Fibroblast of peridontal ligament (primary cell): ENCODE measurements around the gene TIMELESS.
A peak's percentile ranks its signal among the peaks of the same experiment; 100 is the strongest.
"Not testable (repeated sequence)": the region's sequence is repeated elsewhere in the genome, so short reads cannot be mapped to it uniquely, and the experiment has no call there.

ENCODE experiments used
- DNase-seq: peaks from one replicate; pipeline ENCODE4 v3.0.0-alpha.2; 2010; ENCODE audit errors: extremely low read depth

Gene TIMELESS

DNA sequence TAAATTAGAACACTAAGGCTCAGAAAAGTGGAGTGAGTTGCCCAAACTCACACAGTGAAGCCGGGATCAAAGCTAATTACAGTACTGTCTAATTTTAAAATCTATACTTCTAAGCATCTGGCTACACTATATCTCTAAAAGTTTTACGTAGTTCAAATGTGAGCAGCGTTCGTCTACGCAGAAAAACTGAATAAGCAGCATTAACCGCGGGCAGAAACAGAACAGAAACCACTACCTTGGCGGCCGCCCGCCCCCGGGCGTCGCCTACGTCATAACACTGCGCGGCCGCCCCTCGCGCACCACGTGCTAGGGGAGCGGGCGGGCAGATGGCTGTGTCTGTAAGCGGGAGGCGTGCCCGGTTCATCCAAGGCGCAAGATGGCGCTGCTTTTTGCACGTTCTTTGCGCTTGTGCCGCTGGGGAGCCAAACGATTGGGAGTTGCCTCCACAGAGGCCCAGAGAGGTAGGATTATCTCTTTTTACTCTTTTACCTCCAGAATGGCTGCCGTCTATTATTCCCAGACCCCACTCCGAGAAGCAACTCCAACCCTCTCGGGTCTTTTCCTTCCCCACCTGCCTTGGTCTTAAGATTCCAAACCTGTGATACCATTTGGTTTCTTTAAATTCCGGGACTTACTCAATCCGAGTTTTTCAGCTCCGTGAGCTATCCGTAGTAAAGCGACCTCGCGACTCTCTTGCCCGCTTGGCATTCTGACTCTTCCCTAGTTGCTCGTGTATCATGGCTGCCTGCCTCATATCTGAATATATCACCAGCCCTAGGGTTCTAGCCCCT, 19.2 kb upstream of the TIMELESS start, which contains the start of gene SPRYD4:
Gene SPRYD4, plus strand, starts transcription at position 363 of the 791 bp plus-strand sequence. Its CDS starts 14 bp downstream, at position 377.
- DNase-seq: peak; percentile 89

DNA sequence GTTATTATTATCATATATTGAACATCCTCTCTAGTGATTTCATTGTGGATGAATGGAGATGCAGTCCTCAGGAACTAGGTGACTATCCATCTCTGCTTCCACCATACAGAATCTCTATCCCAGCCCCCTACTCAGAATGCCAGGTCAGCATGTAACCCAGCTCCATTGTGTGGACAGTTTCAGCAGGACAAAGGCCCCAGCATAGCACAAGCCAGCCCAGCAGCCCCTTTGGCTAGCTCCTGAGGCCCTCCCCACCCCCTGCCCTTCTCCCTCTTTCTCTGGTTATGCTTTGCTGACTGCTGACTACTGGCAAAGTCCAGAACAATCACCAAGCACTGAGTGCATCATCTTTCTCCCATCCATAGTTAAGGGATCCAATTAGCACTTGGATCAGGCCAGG, 13.3 kb upstream of the TIMELESS start:
- DNase-seq: no peak

DNA sequence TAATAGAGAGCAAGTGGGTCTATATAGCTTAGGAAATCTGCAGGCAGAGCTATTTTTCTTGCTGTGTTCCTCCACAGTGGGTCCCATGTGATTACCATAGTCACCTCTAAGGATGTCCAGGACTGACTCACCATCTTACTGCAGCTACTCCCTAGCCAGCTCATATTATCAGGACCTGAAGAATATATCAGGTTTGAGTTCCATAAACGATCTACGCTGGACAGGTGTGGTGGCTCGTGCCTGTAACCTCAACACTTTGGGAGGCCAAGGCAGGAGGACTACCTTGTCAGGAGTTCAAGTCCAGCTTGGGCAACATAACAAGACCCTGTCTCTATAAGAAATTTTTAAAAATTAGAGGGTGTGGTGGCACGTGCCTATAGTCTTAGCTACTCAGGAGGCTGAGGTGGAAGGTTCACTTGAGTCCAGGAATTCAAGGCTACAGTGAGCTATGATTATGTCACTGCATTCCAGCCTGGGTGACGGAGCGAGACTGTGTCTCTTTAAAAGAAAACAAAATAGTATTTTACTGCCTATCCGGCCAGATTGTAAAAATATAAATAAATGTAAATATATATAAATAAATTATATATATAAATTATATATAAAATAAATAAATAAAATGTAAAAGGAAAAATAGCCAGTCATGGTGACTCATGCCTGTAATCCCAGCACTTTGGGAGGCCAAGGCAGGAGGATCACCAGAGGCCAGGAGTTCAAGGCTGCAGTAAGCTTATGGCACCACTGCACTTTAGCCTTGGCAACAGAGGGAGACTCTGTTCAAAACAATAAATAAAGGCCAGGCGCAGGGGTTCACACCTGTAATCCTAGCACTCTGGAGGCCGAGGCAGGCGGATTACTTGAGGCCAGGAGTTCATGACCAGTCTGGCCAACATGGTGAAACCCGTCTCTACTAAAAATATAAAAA, 12.3 kb upstream of the TIMELESS start:
- DNase-seq: no peak

DNA sequence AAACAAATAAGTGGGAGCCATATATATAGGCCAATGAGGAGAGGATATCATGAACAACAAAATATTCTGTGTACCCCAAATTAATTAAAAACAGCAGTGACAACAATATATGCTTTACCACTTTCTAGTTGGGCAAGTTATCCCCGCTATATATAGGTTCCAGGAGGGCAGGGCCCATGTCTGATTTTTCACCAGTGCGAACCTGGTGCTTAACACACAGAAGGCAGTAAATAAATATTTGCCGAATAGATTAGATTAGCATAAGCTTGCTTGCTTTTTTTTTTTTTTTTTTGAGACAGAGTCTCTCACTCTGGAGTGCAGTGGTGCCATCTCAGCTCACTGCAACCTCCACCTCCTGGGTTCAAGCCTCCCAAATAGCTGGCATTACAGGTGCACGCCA, 8.6 kb upstream of the TIMELESS start:
- no peak for DNase-seq

DNA sequence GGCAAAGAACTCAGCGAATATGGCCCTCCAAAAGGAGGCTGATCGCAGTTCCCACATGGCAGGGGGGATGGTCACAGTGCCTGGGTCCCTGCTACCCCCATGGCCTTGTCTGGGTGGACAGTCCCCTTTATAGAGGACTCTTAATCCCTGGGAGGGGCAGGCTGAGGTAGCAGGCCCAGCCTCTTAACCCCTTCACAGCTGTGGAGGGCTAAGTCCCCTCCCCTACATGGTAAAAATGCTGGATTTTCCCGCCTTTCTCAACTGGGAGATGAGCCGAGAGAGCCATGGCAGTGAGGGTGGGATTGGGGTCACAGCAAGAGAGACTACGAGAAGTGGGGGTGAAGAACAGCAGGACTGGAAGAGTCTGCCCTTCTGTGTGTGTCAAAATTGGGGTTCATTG, 5.3 kb upstream of the TIMELESS start, which contains the start of gene MIP:
Gene MIP, minus strand, starts transcription at position 101 of the 400 bp plus-strand sequence. Its CDS starts 44 bp downstream, at position 57.
- no peak for DNase-seq

DNA sequence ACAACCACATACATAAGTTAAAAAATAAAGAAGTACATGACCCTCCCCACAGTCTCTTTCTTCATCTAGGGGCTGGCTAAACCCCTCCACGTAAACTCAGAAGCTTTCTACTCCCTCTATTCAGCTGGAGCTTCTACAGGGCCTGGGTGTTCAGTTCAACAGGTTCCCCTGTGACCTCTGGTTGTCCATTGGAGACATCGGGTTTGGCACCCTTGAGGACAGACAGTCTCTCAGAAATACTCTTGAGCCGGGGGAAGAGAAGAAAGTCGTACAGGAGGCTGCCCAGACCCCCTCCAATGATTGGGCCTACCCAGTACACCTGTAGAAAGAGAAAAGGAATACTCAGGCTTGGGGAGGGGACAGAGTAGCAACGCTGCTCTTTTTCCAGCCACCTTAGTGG, 1.9 kb upstream of the TIMELESS start:
- DNase-seq: no peak

DNA sequence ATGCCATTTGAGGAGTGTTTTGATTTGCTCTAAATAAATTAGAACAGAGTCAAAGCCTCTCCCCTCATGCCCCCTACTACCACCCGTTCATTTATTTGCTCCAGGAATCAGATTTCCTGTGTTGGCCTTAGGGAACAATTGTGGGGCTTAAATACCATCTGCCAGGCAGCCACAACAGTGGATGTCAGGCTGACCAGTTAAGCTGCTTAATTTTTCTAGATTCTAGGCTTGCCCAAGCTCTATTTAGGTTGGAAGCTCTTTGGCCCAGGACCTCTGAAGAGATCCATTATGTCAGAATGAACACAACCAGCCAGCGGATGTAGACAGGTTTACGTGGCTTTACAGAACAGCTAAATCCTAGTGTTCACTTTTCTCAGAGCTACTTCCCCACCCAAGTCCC, 1.0 kb upstream of the TIMELESS start:
- DNase-seq: no peak

DNA sequence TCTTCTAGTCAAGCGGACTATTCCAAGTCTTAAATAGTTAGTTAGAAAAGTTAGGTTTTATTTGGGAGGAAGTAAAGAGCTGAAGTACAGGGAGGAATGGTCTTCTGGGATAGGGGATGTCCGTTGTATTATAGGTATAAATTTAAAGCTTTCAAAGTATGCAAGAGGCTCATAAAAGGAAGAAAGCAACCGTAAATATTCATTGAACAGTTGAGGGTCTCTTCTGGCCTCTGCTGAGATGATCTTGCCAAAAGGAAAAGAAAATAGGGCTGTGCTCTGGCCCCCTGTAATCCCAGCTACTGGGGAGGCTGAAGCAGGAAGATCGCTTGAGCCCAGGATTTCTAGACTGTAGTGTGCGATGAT, 377 bp upstream of the TIMELESS start:
- DNase-seq: no peak

DNA sequence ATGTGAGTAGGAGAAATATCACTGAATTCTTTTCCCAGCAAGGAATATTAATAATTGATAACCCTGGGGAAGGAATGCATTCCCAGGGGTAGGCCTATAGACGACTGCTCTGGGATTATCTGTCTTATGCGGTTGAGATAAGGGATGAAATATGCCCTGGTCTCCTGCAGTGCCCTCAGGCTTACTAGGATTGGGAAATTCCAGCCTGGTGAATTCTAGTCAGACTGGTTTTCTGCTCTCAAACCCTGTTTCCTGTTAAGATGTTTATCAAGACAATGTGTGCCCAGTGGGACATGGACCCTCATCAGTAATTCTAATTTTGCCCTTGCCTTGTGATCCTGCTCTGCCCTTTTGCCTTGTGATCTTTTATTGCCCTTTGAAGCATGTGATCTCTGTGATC, 6.0 kb downstream of the TIMELESS start:
- not testable (repeated sequence) for DNase-seq

DNA sequence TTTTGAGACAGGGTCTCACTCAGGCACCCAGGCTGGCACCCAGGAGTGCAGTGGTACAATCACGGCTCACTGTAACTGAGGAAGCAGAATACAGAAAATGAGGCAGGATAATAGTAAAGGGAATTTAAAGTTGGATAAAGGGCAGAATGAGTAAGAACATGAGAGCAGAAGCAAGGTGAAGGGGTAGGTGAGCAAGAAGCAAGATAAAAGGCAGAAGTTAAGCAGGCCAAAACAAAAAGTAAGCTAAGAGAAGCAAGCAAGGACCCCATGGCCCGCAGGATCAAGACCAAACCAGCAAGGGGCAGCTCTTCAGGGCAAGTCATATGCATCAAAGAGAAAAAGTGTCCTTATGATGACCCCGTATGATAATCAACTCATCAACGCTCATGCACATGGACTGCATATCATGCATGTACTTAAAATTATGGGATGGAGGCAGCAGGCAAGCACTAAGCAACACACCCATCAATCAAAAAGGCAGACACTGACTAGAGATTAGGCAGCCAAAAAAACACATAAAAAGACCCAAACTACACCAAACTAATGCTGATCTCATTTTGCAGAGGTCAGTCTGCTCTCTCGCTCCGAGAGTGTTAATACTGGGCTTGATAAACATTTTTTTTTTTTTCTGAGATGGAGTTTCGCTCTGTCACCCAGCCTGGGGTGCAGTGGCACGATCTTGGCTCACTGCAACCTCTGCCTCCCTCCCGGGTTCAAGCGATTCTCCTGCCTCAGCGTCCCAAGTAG, 11.6 kb downstream of the TIMELESS start:
- no peak for DNase-seq

DNA sequence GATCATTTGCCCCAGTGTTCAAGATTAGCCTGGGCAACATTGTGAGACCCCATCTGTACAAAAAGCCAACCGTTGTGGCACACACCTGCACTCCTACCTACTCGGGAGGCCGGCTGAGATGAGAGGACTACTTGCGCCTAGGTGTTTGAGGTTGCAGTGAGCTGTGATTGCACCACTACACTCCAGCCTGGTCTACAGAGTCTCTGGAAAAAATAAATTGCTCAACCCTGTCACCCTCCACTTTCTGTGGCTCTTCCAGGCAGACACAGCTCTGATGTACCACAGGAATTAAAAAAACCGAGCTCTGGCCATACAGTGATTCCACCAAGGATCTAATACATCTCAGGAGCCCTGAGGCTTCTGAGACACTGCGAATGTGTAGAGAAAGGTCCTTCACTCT, 14.4 kb downstream of the TIMELESS start:
- no peak for DNase-seq

DNA sequence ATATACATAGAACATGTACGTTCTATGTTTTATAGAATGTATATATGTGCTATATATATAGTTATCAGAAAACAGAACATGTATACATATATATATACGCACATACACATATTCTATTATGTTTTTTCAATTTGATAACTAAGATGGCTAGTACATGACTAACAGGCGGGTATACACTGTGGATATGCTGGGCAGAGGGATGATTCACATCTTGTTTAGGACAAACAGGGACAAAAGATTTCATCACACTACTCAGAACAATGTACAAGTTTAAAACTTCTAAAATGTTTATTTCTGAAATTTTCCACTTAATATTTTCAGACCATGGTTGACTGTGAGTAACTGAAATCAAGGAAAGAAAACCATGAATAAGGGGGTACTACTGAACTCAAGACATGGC, 17.4 kb downstream of the TIMELESS start:
- no peak for DNase-seq

DNA sequence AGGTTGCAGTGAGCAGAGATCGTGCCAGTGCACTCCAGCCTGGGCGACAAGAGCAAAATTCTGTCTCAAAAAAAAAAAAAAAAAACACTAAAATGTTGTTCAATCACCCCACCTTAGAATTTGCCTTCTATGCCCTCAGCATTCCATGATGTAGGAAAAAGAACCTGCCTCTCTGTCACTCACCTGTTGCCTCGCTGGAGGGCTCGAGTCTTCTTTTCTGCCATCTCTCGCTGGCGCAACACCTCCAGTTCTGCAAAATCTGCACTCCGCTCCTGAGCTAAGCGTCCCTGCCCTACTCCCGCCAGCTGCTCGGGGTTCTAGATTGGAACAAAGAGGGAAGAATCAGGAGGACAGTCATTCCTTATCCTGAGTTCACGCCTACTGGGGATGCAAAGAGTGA, 17.9 kb downstream of the TIMELESS start:
- DNase-seq: no peak

DNA sequence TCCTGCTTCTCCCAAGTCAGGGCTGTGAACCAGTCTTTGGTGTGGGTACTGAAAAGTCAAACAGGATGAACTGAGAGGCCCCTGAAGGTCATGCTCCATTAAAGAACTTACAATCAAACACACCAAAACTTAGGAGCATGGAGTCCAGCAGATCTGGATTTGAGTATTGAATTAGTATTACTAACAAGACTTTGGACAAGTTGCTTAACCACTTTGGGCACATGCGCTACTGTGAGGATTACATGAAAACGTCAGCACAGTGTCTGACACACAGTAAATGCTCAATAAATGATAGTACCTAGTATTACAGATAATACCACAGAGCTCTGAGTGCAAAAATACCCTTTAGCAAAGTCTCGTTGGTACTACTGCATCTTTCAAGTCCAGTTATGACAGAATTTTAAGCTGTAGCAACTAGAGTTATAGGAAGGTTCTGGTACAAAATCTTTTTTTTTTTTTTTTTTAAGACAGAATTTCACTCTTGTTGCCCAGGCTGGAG, 23.2 kb downstream of the TIMELESS start:
- DNase-seq: no peak

DNA sequence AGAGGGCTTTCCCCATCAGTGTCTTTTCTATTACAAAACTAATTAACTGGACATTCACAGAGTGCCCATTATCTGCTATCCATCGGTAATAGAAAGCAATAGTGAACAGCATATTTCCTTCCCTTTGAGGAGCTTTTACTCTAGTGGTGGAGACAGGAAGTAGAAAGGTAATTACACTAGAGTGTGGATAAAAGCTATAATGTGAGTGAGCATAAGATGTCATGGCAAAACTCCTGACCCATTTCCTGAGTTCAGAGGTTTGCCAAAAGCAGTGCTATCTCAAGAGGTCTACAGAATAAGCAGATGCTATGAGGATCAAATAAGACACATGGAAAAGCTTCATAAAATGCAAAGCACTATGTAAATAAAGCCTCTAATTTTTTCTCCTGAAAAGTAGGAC, 24.0 kb downstream of the TIMELESS start:
- no peak for DNase-seq

DNA sequence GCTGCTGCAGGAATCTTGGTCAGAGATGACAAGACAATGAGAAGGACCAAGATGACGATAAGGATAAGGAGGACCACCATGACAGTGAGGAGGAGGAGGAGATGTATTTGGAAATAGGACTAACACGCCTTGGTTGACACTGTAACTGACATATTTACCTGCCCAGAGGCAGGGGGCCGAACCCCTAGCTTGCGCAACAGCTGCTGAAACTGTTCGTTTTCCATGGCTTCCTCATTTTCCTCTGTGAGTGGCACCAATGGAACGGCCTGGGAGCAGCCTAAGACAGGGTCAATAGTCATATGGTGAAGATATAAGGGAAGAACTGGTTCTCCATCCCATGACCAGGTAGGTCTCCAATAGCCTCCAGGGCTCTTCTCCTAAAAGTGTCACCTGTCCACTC, 28.8 kb downstream of the TIMELESS start:
- no peak for DNase-seq

DNA sequence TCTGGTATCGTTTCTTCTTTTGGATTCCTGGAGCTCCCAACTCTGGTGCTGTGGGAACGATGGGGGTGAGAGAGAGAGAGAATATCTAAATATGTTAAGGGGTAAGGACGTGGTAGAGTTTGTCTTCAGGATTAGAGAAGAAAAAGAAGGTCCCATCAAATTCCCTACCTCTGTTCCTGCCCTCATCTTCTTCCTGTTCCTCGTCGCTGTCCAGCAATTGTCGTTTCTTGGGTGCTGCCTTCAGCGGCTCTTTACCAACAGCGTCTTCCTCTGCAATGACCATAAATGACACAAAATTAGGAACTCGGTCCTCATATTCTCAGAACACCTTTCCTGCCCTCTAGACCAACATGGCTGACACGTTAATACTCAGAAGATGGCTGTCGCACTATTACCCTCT, 31.5 kb downstream of the TIMELESS start:
- no peak for DNase-seq

DNA sequence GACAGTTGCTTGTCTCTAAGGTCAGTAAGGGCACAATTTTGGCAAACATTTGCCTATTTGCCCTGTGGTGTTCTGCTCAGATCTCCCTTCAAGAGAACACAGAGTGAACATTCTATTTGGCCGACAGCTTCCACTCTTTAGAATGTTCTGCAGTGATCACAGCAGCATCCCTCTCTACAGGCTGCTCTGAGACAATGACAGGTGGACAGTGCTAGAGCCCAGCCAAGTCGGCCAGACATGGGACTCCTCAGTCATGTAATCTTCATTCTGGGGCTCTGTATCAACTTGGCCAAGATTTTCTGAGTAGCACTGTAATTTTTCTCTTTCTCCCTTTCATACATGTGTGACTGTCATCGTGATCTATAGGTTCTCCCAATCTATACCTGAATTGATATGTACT, 34.8 kb downstream of the TIMELESS start:
- no peak for DNase-seq

DNA sequence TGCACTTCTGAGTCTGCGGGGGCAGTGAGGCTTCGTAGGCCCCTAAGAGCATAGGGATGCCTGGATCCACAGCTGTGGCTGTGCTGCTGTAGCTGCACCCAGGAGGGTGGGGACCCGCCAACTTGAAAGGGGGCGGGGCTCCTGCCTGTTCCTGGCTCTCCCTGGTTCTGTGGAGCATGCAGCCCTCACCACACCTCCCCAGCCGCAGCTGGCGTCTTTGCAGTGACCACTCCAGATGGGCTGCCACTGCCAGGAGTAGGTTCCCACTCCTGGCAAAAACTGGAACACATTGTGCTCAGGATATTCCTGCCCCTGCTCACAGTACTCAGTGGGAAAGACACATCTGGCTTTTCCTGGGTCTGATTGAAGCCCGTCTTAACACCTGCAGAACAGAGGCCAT, 35.8 kb downstream of the TIMELESS start:
- DNase-seq: no peak

DNA sequence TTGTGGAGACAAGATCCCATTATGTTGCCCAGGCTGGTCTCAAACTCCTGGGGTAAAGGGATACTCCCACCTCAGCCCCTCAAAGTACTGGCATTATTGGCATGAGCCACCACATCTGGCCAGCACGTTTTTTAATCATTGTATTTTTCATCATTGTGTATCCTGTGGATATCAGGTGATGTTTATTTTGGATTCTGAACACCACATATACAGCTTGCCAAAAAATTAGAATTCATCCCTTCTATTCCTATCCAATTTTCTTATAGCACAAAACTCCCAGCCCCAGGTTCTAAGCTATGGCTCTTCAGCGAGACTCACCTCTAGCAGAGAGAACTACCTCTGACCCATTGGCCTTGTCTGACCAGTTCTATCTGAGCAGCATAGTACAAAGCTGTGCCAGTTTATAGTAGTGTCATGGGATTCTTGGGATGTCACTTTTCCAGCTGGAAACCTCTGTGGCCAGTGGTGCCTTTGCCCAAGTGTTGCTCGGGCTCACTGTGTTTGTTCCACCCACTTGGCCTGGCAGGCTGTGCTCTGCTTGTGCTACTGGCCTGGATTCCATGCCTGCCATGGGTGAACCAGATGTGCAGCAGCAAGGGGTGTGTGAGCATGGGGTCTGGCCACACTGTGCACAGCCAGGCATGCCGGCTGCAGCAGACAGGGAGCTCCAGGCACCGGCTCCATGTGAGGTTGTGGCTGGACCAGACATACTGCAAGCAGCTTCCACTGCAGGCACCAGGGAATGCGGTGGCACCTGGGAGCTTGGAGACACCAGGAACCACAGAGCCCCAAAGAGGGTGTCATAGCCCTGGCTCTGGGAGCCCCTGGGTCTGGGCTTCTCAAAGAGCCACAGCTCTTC, 37.2 kb downstream of the TIMELESS start:
- peak; percentile 27 for DNase-seq

DNA sequence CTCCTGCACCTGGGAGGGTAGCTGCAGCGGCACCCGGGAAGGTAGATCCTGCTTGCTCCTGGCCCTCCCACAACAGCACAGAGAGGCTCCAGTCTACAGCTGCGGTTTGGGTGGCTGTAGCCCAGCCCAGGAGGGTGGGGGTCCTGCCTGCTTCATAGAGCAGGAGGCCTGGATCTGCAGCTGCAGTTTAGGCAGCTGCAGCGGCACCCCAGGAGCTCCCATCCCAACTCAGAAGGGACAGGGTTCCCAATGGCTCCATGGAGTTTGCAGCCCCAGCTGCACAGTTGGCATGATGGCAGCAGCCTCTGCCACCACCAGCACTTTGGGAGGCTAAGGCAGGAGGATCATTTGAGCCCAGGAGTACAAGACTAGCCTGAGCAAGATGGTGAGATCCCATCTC, 38.5 kb downstream of the TIMELESS start:
- DNase-seq: no peak
